Measurements from ENCODE around the gene FCSK.

The FCSK gene

DNA sequence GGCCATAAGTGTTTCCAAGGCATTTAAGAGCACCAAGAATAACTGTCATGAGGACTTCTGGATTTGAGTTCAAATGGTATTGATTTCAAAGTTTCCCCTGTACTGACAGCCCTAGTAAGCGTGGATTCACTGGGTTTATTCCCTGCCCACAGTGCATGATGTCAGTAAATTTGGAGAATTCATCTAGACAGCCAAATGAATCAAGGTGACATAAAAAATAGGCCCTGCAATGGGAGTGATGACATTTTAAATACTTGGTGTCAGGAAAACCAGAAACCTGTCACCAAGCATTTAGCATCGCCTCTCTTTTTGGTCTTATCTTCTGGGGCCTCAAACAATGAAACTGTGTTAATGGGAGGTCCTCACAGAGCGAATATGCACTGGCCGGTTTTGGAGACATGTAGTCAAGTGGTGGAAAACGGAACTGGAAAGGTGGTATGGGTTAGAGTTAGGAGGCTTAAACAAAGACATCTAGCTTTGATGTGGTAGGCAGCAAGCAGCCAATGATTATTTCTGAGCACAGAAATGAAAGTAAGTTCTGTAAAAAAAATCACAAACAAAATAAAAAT is 39.9 kb downstream of the FCSK start:
- no peaks in the 10 kb centered on the region for H3K9me3 ChIP-seq (ENCODE audit: insufficient read depth, low read length)
- no peaks in the 10 kb centered on the region for H3K36me3 ChIP-seq (ENCODE audit: low read length)

DNA sequence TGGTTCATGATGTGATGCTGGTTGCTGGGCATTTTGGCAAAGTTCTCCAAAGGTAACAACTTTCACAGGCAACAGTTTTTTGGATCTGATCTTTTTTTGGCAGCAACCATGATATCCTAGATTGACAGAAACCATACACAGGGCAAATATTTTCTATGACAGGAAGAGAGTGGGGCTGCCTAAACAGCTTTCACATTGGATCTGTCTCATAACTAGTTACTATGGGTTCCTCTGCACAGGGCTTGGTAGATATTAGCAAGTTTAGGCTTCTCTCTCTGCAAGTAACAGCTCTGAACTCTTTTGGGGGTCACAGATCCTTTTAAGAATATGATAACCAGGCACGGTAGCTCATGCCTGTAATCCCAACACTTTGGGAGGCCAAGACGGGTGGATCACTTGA is 40.4 kb downstream of the FCSK start:
- Histone ChIP-seq H3K27me3 (ENCODE audit: low read length) (no peaks in the 10 kb centered on the region), H3K4me3 (ENCODE audit: insufficient read depth, low read length, poor library complexity, severe bottlenecking) (no peak overlapping the region), H3K9me3 (ENCODE audit: insufficient read depth, low read length) (no peaks in the 10 kb centered on the region), H3F3A (ENCODE audit: insufficient read depth) (no peaks in the 10 kb centered on the region; the same call in 1 of the 2 replicates), H4K20me1 (ENCODE audit: low read depth, low read length) (no peaks in the 10 kb centered on the region), H3K27ac (ENCODE audit: low read depth, low read length) (no peak overlapping the region), H3K9ac (ENCODE audit: low read length) (no peak overlapping the region), H3K36me3 (ENCODE audit: low read length) (no peaks in the 10 kb centered on the region), H2AFZ (ENCODE audit: low read depth, low read length, severe bottlenecking) (no peak overlapping the region), H3K4me2 (ENCODE audit: low read depth, low read length, poor library complexity, severe bottlenecking) (no peak overlapping the region), H3K9me2 (replicated peaks; ENCODE audit: insufficient read depth, low read length) (no peaks in the 10 kb centered on the region), H3K79me2 (ENCODE audit: insufficient read depth, low read length) (no peaks in the 10 kb centered on the region)
- TF ChIP-seq EZH2phosphoT487 (conservative IDR thresholded peaks at IDR 0.05; ENCODE audit: low read length), result no peak
- TF ChIP-seq, protein P1, sequence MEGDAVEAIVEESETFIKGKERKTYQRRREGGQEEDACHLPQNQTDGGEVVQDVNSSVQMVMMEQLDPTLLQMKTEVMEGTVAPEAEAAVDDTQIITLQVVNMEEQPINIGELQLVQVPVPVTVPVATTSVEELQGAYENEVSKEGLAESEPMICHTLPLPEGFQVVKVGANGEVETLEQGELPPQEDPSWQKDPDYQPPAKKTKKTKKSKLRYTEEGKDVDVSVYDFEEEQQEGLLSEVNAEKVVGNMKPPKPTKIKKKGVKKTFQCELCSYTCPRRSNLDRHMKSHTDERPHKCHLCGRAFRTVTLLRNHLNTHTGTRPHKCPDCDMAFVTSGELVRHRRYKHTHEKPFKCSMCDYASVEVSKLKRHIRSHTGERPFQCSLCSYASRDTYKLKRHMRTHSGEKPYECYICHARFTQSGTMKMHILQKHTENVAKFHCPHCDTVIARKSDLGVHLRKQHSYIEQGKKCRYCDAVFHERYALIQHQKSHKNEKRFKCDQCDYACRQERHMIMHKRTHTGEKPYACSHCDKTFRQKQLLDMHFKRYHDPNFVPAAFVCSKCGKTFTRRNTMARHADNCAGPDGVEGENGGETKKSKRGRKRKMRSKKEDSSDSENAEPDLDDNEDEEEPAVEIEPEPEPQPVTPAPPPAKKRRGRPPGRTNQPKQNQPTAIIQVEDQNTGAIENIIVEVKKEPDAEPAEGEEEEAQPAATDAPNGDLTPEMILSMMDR (IDR thresholded peaks at IDR 0.05; ENCODE audit: insufficient read depth, low read length, poor library complexity, severe bottlenecking), result no peak

More for the DNA sequence above, 39.9 kb downstream of the FCSK start:
- H2AFZ ChIP-seq (ENCODE audit: low read depth, low read length, severe bottlenecking), result no peak overlapping the region
- H3K79me2 ChIP-seq (ENCODE audit: insufficient read depth, low read length), result no peaks in the 10 kb centered on the region
- no peaks in the 10 kb centered on the region for H3K9me2 ChIP-seq (replicated peaks; ENCODE audit: insufficient read depth, low read length)
- H3K9ac ChIP-seq (ENCODE audit: low read length), result no peak overlapping the region
- no peaks in the 10 kb centered on the region for H3K27me3 ChIP-seq (ENCODE audit: low read length)
- no peaks in the 10 kb centered on the region for H4K20me1 ChIP-seq (ENCODE audit: low read depth, low read length)
- no peak for TF ChIP-seq EZH2phosphoT487 (conservative IDR thresholded peaks at IDR 0.05; ENCODE audit: low read length)
- TF ChIP-seq, protein P1 (IDR thresholded peaks at IDR 0.05; ENCODE audit: insufficient read depth, low read length, poor library complexity, severe bottlenecking), result no peak
- H3K27ac ChIP-seq (ENCODE audit: low read depth, low read length), result no peak overlapping the region
- no peak overlapping the region for H3K4me2 ChIP-seq (ENCODE audit: low read depth, low read length, poor library complexity, severe bottlenecking)
- no peak overlapping the region for H3K4me3 ChIP-seq (ENCODE audit: insufficient read depth, low read length, poor library complexity, severe bottlenecking)
- no peaks in the 10 kb centered on the region; the same call in 1 of the 2 replicates for H3F3A ChIP-seq (ENCODE audit: insufficient read depth)

DNA sequence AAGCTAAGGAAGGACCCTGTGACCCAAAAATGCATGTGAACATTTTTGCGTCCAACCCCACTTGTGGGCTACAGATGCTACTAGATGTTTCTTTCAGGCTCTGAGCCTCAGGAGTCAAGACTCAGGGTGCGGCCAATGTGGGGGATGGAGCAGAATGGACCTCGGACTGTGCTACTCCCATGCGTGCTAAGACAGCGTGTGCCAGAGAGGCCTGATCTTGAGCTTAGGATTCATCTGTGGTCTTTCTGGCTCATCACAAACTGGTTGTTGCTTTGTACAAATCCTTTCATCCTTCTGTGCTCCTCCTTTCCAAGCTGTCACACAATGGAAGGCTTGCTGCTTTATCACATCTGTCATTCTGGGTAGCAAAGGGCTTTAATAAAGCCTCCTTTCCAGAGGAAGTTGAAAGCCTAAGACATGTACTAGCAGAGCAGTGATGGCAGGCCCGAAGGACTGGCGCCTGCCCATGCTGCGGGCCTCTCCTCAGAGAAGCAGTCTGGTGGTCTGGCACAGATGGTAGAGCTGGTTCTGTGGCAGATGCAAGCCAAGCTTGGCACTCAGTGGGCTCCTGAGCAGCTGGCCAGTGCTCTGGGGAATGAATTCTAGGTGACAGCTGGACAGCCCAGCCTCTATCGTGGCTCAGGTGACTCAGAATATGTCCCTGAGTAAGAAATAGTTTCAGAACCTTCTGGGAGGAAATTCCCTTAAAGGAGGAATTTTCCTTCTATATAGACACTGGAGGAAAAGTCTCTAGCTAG is 41.2 kb downstream of the FCSK start:
- Histone ChIP-seq H3K27ac (ENCODE audit: low read depth, low read length) (no peak overlapping the region), H3F3A (ENCODE audit: insufficient read depth) (no peaks in the 10 kb centered on the region; the same call in 1 of the 2 replicates), H2AFZ (ENCODE audit: low read depth, low read length, severe bottlenecking) (no peak overlapping the region), H3K9me3 (ENCODE audit: insufficient read depth, low read length) (no peaks in the 10 kb centered on the region), H3K27me3 (ENCODE audit: low read length) (no peaks in the 10 kb centered on the region), H3K4me2 (ENCODE audit: low read depth, low read length, poor library complexity, severe bottlenecking) (no peak overlapping the region), H3K79me2 (ENCODE audit: insufficient read depth, low read length) (no peaks in the 10 kb centered on the region), H3K9me2 (replicated peaks; ENCODE audit: insufficient read depth, low read length) (no peaks in the 10 kb centered on the region), H3K9ac (ENCODE audit: low read length) (no peak overlapping the region), H3K4me3 (ENCODE audit: insufficient read depth, low read length, poor library complexity, severe bottlenecking) (no peak overlapping the region), H3K36me3 (ENCODE audit: low read length) (no peaks in the 10 kb centered on the region), H4K20me1 (ENCODE audit: low read depth, low read length) (no peaks in the 10 kb centered on the region)
- TF ChIP-seq, protein P1 (IDR thresholded peaks at IDR 0.05; ENCODE audit: insufficient read depth, low read length, poor library complexity, severe bottlenecking), result no peak
- TF ChIP-seq EZH2phosphoT487 (conservative IDR thresholded peaks at IDR 0.05; ENCODE audit: low read length), result no peak

Measured in SU-DHL-6 (cell line).